ELR (cell line): Measurements from ENCODE around the gene TCP1.
"Not testable (repeated sequence)": the region's sequence is repeated elsewhere in the genome, so short reads cannot be mapped to it uniquely, and the experiment has no call there.

Experiments
- DNase-seq: peaks from one replicate; pipeline ENCODE4 v3.0.0-alpha.2; 2015; ENCODE audit warnings: low read depth

The TCP1 gene

GRCh38 chr6:159789377-159790148, at the start of gene TCP1:
Gene TCP1 (minus strand): TSS chr6:159789602. CDS start chr6:159789468, 134 bp downstream.
- DNase-seq = peak; percentile 100

- no peak for DNase-seq
Observed at GRCh38 chr6:159838020-159838744, 48.8 kb upstream of the TCP1 start.

GRCh38 chr6:159837511-159837910, 48.1 kb upstream of the TCP1 start:
- DNase-seq = no peak

- DNase-seq = no peak
Observed at GRCh38 chr6:159836718-159837490, 47.5 kb upstream of the TCP1 start.

GRCh38 chr6:159833997-159834603, 44.7 kb upstream of the TCP1 start:
- DNase-seq = no peak

GRCh38 chr6:159833556-159833955, 44.2 kb upstream of the TCP1 start:
- DNase-seq = peak; percentile 69

GRCh38 chr6:159832946-159833345, 43.5 kb upstream of the TCP1 start:
- peak; percentile 15 for DNase-seq

GRCh38 chr6:159831373-159831679, 41.9 kb upstream of the TCP1 start:
- no peak for DNase-seq

GRCh38 chr6:159830501-159831372, 41.3 kb upstream of the TCP1 start:
- DNase-seq = no peak

GRCh38 chr6:159829526-159829925, 40.1 kb upstream of the TCP1 start:
- peak; percentile 14 for DNase-seq

GRCh38 chr6:159828074-159828473, 38.7 kb upstream of the TCP1 start:
- DNase-seq = no peak

GRCh38 chr6:159826968-159827647, 37.7 kb upstream of the TCP1 start:
- DNase-seq = no peak

GRCh38 chr6:159826004-159826403, 36.6 kb upstream of the TCP1 start:
- no peak for DNase-seq

- not testable (repeated sequence) for DNase-seq
Observed at GRCh38 chr6:159824690-159825089, 35.3 kb upstream of the TCP1 start.

GRCh38 chr6:159823953-159824352, 34.6 kb upstream of the TCP1 start:
- no peak for DNase-seq

- DNase-seq = no peak
Observed at GRCh38 chr6:159821726-159822125, 32.3 kb upstream of the TCP1 start.

GRCh38 chr6:159821122-159821521, 31.7 kb upstream of the TCP1 start:
- DNase-seq = no peak

- DNase-seq = no peak
Observed at GRCh38 chr6:159819932-159820640, 30.7 kb upstream of the TCP1 start.

- no peak for DNase-seq
Observed at GRCh38 chr6:159819098-159819497, 29.7 kb upstream of the TCP1 start.
